ENCODE measurements around the gene PPM1N.

PPM1N gene

GRCh38 chr19:45464274-45464673 lies 34.0 kb upstream of the PPM1N start:
- ChIA-PET CTCF (interaction anchor here (1.0 to 5.6 kb wide), 4 partner anchors 11 to 25 kb away, joined by 3 to 24 read pairs (median 9); no protein-coding TSS in a partner anchor), POLR2A (no interaction called here)
- no peak for DNase-seq (ENCODE audit: extremely low spot score)
- TF ChIP-seq, protein P1, sequence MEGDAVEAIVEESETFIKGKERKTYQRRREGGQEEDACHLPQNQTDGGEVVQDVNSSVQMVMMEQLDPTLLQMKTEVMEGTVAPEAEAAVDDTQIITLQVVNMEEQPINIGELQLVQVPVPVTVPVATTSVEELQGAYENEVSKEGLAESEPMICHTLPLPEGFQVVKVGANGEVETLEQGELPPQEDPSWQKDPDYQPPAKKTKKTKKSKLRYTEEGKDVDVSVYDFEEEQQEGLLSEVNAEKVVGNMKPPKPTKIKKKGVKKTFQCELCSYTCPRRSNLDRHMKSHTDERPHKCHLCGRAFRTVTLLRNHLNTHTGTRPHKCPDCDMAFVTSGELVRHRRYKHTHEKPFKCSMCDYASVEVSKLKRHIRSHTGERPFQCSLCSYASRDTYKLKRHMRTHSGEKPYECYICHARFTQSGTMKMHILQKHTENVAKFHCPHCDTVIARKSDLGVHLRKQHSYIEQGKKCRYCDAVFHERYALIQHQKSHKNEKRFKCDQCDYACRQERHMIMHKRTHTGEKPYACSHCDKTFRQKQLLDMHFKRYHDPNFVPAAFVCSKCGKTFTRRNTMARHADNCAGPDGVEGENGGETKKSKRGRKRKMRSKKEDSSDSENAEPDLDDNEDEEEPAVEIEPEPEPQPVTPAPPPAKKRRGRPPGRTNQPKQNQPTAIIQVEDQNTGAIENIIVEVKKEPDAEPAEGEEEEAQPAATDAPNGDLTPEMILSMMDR (IDR thresholded peaks at IDR 0.05; ENCODE audit: control extremely low read depth, extremely low read depth, low read depth, missing control alignments): no peak

- TF ChIP-seq, protein P1 (IDR thresholded peaks at IDR 0.05; ENCODE audit: control extremely low read depth, extremely low read depth, low read depth, missing control alignments): no peak
- POLR2A ChIA-PET: no interaction called here
- DNase-seq (ENCODE audit: extremely low spot score): no peak
- CTCF ChIA-PET: interaction anchor here (1.0 to 5.6 kb wide), 4 partner anchors 12 to 26 kb away, joined by 3 to 24 read pairs (median 9); no protein-coding TSS in a partner anchor
These were observed 33.3 kb upstream of the PPM1N start for GRCh38 chr19:45464852-45465441.

- ChIA-PET CTCF (interaction anchor here (1.2 to 4.9 kb wide), 9 partner anchors 9 to 213 kb away, joined by 3 to 80 read pairs (median 5); no protein-coding TSS in a partner anchor), POLR2A (interaction anchor here (0.6 to 3.7 kb wide), 10 partner anchors 8 to 1760 kb away, joined by 3 to 48 read pairs (median 6); no protein-coding TSS in a partner anchor)
- TF ChIP-seq, protein P1 (IDR thresholded peaks at IDR 0.05; ENCODE audit: control extremely low read depth, extremely low read depth, low read depth, missing control alignments): no peak
- DNase-seq (ENCODE audit: extremely low spot score): no peak
These were observed 31.2 kb upstream of the PPM1N start for GRCh38 chr19:45467115-45467455.

- ChIA-PET POLR2A (interaction anchor here (0.7 to 3.7 kb wide), 17 partner anchors 9 to 1939 kb away, joined by 3 to 48 read pairs (median 4); partner anchors contain the start of genes BLOC1S3 and DHX34), CTCF (interaction anchor here (0.7 to 4.9 kb wide), 11 partner anchors 9 to 213 kb away, joined by 3 to 80 read pairs (median 5); no protein-coding TSS in a partner anchor)
- TF ChIP-seq, protein P1 (IDR thresholded peaks at IDR 0.05; ENCODE audit: control extremely low read depth, extremely low read depth, low read depth, missing control alignments): no peak
- peak; percentile 94 for DNase-seq (ENCODE audit: extremely low spot score)
These were observed 30.6 kb upstream of the PPM1N start, which contains the start of gene FOSB for GRCh38 chr19:45467456-45468158. TSS of gene FOSB (plus strand) at chr19:45467996. CDS start at chr19:45468587, 591 bp downstream.

DNA sequence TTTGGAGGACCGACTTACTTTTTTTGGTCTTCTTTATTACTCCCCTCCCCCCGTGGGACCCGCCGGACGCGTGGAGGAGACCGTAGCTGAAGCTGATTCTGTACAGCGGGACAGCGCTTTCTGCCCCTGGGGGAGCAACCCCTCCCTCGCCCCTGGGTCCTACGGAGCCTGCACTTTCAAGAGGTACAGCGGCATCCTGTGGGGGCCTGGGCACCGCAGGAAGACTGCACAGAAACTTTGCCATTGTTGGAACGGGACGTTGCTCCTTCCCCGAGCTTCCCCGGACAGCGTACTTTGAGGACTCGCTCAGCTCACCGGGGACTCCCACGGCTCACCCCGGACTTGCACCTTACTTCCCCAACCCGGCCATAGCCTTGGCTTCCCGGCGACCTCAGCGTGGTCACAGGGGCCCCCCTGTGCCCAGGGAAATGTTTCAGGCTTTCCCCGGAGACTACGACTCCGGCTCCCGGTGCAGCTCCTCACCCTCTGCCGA lies 30.0 kb upstream of the PPM1N start:
- CTCF ChIA-PET: interaction anchor here (0.7 to 4.9 kb wide), 9 partner anchors 9 to 174 kb away, joined by 3 to 80 read pairs (median 7); no protein-coding TSS in a partner anchor
- DNase-seq (ENCODE audit: extremely low spot score): no peak
- POLR2A ChIA-PET: interaction anchor here (0.7 to 3.7 kb wide), 21 partner anchors 9 to 1940 kb away, joined by 3 to 48 read pairs (median 3); partner anchors contain the start of genes BLOC1S3, DHX34 and SIX5
- TF ChIP-seq, protein P1 (IDR thresholded peaks at IDR 0.05; ENCODE audit: control extremely low read depth, extremely low read depth, low read depth, missing control alignments): no peak

DNA sequence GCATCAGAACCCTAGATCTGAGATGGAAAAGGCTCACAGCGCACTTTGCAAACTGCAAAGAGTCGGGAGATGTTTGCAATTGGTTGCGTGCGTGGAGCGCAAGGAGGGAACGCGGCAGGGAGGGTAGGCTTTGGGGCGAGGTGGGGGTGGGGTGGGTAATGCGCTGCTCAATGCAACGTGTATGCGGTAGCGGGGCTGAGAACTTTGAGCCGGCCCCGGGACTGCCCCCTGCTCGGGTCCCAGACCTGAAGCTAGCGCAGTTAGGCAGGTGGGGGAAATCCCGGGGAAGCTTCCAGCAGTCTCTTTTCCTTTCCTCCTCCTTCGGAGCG lies 29.5 kb upstream of the PPM1N start:
- DNase-seq (ENCODE audit: extremely low spot score): no peak
- ChIA-PET CTCF (interaction anchor here (0.5 to 4.9 kb wide), 8 partner anchors 9 to 174 kb away, joined by 4 to 80 read pairs (median 6); no protein-coding TSS in a partner anchor), POLR2A (interaction anchor here (0.6 to 3.7 kb wide), 12 partner anchors 10 to 1192 kb away, joined by 3 to 48 read pairs (median 4); partner anchors contain the start of genes DACT3 and SIX5)
- TF ChIP-seq, protein P1 (IDR thresholded peaks at IDR 0.05; ENCODE audit: control extremely low read depth, extremely low read depth, low read depth, missing control alignments): no peak
